ENCODE data around the gene TP53.

Gene TP53

GRCh38 chr17:7706631-7707354 is 19.5 kb upstream of the TP53 start:
- DNase-seq = no peak

- DNase-seq = no peak
Observed at GRCh38 chr17:7705269-7706255, 18.3 kb upstream of the TP53 start.

GRCh38 chr17:7704601-7705268 is 17.4 kb upstream of the TP53 start, which contains the start of gene EFNB3:
EFNB3 (plus strand) TSS chr17:7705202; CDS start chr17:7705599, 397 bp downstream.
- DNase-seq = no peak

- DNase-seq = peak; percentile 28
Observed at GRCh38 chr17:7703584-7704479, 16.5 kb upstream of the TP53 start.

- no peak for DNase-seq
Observed at GRCh38 chr17:7702776-7703175, 15.5 kb upstream of the TP53 start.

GRCh38 chr17:7701681-7702080 is 14.4 kb upstream of the TP53 start:
- DNase-seq = no peak

- DNase-seq = no peak
Observed at GRCh38 chr17:7700510-7700909, 13.2 kb upstream of the TP53 start.

GRCh38 chr17:7697828-7698588 is 10.7 kb upstream of the TP53 start:
- no peak for DNase-seq

GRCh38 chr17:7695586-7695985 is 8.3 kb upstream of the TP53 start:
- no peak for DNase-seq

GRCh38 chr17:7688808-7689316 is 1.6 kb upstream of the TP53 start:
- no peak for DNase-seq

- DNase-seq = peak; percentile 95
Observed at GRCh38 chr17:7687908-7688807, 868 bp upstream of the TP53 start, which contains the start of gene WRAP53. WRAP53 (plus strand) TSS chr17:7688477; CDS start chr17:7688649, 172 bp downstream.

GRCh38 chr17:7686222-7687071 is 843 bp downstream of the TP53 start:
- peak; percentile 75 for DNase-seq

GRCh38 chr17:7685533-7686221 is 1.6 kb downstream of the TP53 start:
- peak; percentile 89 for DNase-seq

- no peak for DNase-seq
Observed at GRCh38 chr17:7684851-7685532, 2.3 kb downstream of the TP53 start.

GRCh38 chr17:7677388-7678067 is 9.8 kb downstream of the TP53 start:
- DNase-seq = no peak

- DNase-seq = no peak
Observed at GRCh38 chr17:7676533-7676932, 10.8 kb downstream of the TP53 start.

- DNase-seq = no peak
Observed at GRCh38 chr17:7674934-7675333, 12.4 kb downstream of the TP53 start.
